ENCODE measurements around the gene SLC8A2.

- TF ChIP-seq, protein P1, sequence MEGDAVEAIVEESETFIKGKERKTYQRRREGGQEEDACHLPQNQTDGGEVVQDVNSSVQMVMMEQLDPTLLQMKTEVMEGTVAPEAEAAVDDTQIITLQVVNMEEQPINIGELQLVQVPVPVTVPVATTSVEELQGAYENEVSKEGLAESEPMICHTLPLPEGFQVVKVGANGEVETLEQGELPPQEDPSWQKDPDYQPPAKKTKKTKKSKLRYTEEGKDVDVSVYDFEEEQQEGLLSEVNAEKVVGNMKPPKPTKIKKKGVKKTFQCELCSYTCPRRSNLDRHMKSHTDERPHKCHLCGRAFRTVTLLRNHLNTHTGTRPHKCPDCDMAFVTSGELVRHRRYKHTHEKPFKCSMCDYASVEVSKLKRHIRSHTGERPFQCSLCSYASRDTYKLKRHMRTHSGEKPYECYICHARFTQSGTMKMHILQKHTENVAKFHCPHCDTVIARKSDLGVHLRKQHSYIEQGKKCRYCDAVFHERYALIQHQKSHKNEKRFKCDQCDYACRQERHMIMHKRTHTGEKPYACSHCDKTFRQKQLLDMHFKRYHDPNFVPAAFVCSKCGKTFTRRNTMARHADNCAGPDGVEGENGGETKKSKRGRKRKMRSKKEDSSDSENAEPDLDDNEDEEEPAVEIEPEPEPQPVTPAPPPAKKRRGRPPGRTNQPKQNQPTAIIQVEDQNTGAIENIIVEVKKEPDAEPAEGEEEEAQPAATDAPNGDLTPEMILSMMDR (IDR thresholded peaks at IDR 0.05; ENCODE audit: low read depth, low read length, poor library complexity, severe bottlenecking), result no peak
- TF ChIP-seq EZH2phosphoT487 (IDR thresholded peaks at IDR 0.05; ENCODE audit: borderline replicate concordance, low read length), result no peak
Observed at GRCh38 chr19:47432499-47432898, 39.2 kb downstream of the SLC8A2 start.
